HepG2 (cell line): ENCODE data around the gene FZD4. TPM values are rescaled to one million over a fixed set of nuclear protein-coding genes. Genes with fewer than 3 reads are reported as not detected.

Source experiments
- ATAC-seq: fragments of 200-7000 bp; cut with Tn5 transposase; 3 replicates; pipeline ENCODE4 v1.9.1; 2020; ENCODE audit warnings: mild to moderate bottlenecking, moderate library complexity
- BruUV-seq: library from RNA; stranded (reverse); fragments of 400-500 nt; replicated peaks from 2 replicates; lab custom pipeline; 2021; lab: Mats Ljungman, UMichigan
- CTCF ChIA-PET: fragments of 300-600 bp; formaldehyde crosslinking; extraction: SDS; loops from one replicate; lab custom pipeline; 2021; ENCODE audit warnings: low total read pairs, inconsistent platforms, low intra/inter-chr PET ratio; lab: Yijun Ruan, JAX
- POLR2A ChIA-PET: fragments of 350-600 bp; sonication (Branson Sonifier 250); formaldehyde crosslinking; loops from one replicate; lab custom pipeline; 2020; ENCODE audit warnings: antibody characterized with exemption, inconsistent platforms; lab: Yijun Ruan, JAX
- DNase-seq: peaks from one replicate; pipeline ENCODE4 v3.0.0-alpha.2; 2015; ENCODE audit warnings: low spot score
- FAIRE-seq: peaks from 3 replicates; lab custom pipeline; 2011; peaks lifted over from hg19 to GRCh38; lab: Jason Lieb, UNC
- H2AFZ ChIP-seq: one replicate; pipeline ENCODE4 v1.6.1; 2011; ENCODE audit warnings: low read length, inconsistent platforms
- H3K27ac ChIP-seq: fragments of 300-600 bp; 3 replicates; pipeline ENCODE4 v1.8.0; 2011; ENCODE audit warnings: mixed run types, mild to moderate bottlenecking, mixed read lengths, low read length, inconsistent platforms; ENCODE audit not compliant: insufficient read depth; ENCODE audit errors: extremely low read length
- H3K27me3 ChIP-seq, 2 experiments: fragments of 200-600 bp in 1 of 2; 2 replicates in 1 of 2; 3 replicates in 1 of 2; pipeline versions ENCODE4 v1.6.0 to v1.8.0; 2011; ENCODE audit warnings: low read length in 2 of 2, mild to moderate bottlenecking in 2 of 2, moderate library complexity in 2 of 2, inconsistent platforms in 1 of 2; ENCODE audit not compliant: insufficient read depth in 2 of 2, control insufficient read depth in 1 of 2
- H3K36me3 ChIP-seq, 2 experiments: fragments of 200-600 bp in 1 of 2; replicated peaks in 1 of 2; 2 replicates in 1 of 2; 3 replicates in 1 of 2; pipeline versions ENCODE4 v1.5.1 to v1.8.0; 2011; ENCODE audit warnings: low read length in 2 of 2, inconsistent platforms in 1 of 2; ENCODE audit not compliant: insufficient read depth in 2 of 2, control insufficient read depth in 1 of 2
- H3K4me1 ChIP-seq: 2 replicates; pipeline ENCODE4 v1.5.1; 2012; ENCODE audit warnings: low read length, inconsistent platforms; ENCODE audit not compliant: insufficient read depth
- H3K4me2 ChIP-seq: 2 replicates; pipeline ENCODE4 v1.6.0; 2011; ENCODE audit warnings: low read depth, low read length, inconsistent platforms
- H3K4me3 ChIP-seq, 3 experiments: fragments of 200-600 bp in 1 of 3; sonication (generic), shearing (Covaris generic) in 1 of 3; replicated peaks in 1 of 3; 2 replicates each; pipeline ENCODE4 v1.5.1; 2011 to 2016; ENCODE audit warnings: low read length in 3 of 3, inconsistent platforms in 2 of 3, low read depth in 2 of 3, mild to moderate bottlenecking in 2 of 3, control low read depth in 1 of 3, mixed read lengths in 1 of 3; ENCODE audit not compliant: insufficient read depth in 1 of 3
- H3K79me2 ChIP-seq: one replicate; pipeline ENCODE4 v1.6.1; 2011; ENCODE audit warnings: low read length, inconsistent platforms; ENCODE audit not compliant: insufficient read depth
- H3K9ac ChIP-seq: 2 replicates; pipeline ENCODE4 v1.6.0; 2011; ENCODE audit warnings: mild to moderate bottlenecking, low read depth, low read length, inconsistent platforms; ENCODE audit not compliant: insufficient read depth
- H3K9me3 ChIP-seq: 2 replicates; pipeline ENCODE4 v1.5.1; 2012; ENCODE audit warnings: mild to moderate bottlenecking, low read length
- H4K20me1 ChIP-seq: 2 replicates; pipeline ENCODE4 v1.6.0; 2011; ENCODE audit warnings: inconsistent platforms, mild to moderate bottlenecking, low read length, moderate library complexity; ENCODE audit not compliant: insufficient read depth
- ESRRA ChIP-seq: sonication (generic); formaldehyde crosslinking; IDR thresholded peaks from 2 replicates; pipeline ENCODE4 v1.5.1; 2020; ENCODE audit warnings: mild to moderate bottlenecking, low read depth, missing genetic modification reagents
- YEATS2 ChIP-seq: sonication (generic); formaldehyde crosslinking; IDR thresholded peaks from 2 replicates; pipeline ENCODE4 v1.4.0; 2020; ENCODE audit warnings: missing genetic modification reagents, borderline replicate concordance
- ZNF367 ChIP-seq: sonication (generic); formaldehyde crosslinking; IDR thresholded peaks from 2 replicates; pipeline ENCODE4 v1.4.0; 2020; ENCODE audit warnings: missing genetic modification reagents, borderline replicate concordance
- ZNF383 ChIP-seq: sonication (generic); formaldehyde crosslinking; IDR thresholded peaks from 2 replicates; pipeline ENCODE4 v1.4.0; 2020; ENCODE audit warnings: missing genetic modification reagents, mild to moderate bottlenecking, borderline replicate concordance
- ZNF557 ChIP-seq: sonication (generic); formaldehyde crosslinking; IDR thresholded peaks from 2 replicates; pipeline ENCODE4 v1.4.0; 2020; ENCODE audit warnings: missing genetic modification reagents
- ZNF720 ChIP-seq: sonication (generic); formaldehyde crosslinking; IDR thresholded peaks from 2 replicates; pipeline ENCODE4 v1.4.0; 2020; ENCODE audit warnings: missing genetic modification reagents
- WGBS: methylation state at CpG from one replicate; pipeline ENCODE4 v1.1.6; 2017; ENCODE audit warnings: low lambda C conversion rate; 5-methylcytosine and 5-hydroxymethylcytosine counted together
- in situ Hi-C: cut with HindIII; loops from 2 replicates; pipeline ENCODE4 v1.10.0; 2017; ENCODE audit warnings: low pct_unique_long_range_greater_than_20kb; ENCODE audit not compliant: extremely low pct_ligation_motif_present
- intact Hi-C: fragments of 100-400 bp; cut with micrococcal nuclease; formaldehyde crosslinking; loops from one replicate; pipeline ENCODE4 v1.10.0; 2022; ENCODE audit not compliant: unreplicated experiment
- polyA plus RNA-seq, 8 experiments: library from polyadenylated mRNA; depleted of rRNA in 3 of 8; stranded (reverse) in 7 of 8; unstranded in 1 of 8; fragments of >200 nt; fragmentation: Illumina TruSeq in 4 of 8; extraction: Trizol in 4 of 8; gene quantifications; 2 replicates each; pipeline versions ENCODE4 v1.2.1 to v1.2.3, GENCODE V29; 2011 to 2016; ENCODE audit warnings: low read depth in 4 of 8, missing spikeins in 1 of 8, mixed read lengths in 1 of 8; ENCODE audit not compliant: insufficient read depth in 1 of 8
- total RNA-seq, 5 experiments: library from RNA; depleted of rRNA; stranded (reverse); fragments of >200 nt; fragmentation: Illumina TruSeq; extraction: Trizol; gene quantifications; 2 replicates each; pipeline ENCODE4 v1.2.3, GENCODE V29; 2016; ENCODE audit warnings: low read depth in 1 of 5
- TF ChIP-seq, protein P1 (sequence below): sonication (generic); formaldehyde crosslinking; IDR thresholded peaks from 2 replicates; pipeline ENCODE4 v1.4.0; 2020; ENCODE audit warnings: missing genetic modification reagents, borderline replicate concordance
- TF ChIP-seq, protein P2 (sequence below): IDR thresholded peaks from 2 replicates; pipeline ENCODE4 v1.6.1; 2018; ENCODE audit warnings: missing genetic modification reagents, mild to moderate bottlenecking, missing compliant biosample characterization

Gene FZD4
- total and polyA plus RNA-seq, 2 of the 13 experiments (the other 11 are each of a cell fraction or from before 2014, with no cell fraction given), result 46.5 to 70.4 TPM

DNA sequence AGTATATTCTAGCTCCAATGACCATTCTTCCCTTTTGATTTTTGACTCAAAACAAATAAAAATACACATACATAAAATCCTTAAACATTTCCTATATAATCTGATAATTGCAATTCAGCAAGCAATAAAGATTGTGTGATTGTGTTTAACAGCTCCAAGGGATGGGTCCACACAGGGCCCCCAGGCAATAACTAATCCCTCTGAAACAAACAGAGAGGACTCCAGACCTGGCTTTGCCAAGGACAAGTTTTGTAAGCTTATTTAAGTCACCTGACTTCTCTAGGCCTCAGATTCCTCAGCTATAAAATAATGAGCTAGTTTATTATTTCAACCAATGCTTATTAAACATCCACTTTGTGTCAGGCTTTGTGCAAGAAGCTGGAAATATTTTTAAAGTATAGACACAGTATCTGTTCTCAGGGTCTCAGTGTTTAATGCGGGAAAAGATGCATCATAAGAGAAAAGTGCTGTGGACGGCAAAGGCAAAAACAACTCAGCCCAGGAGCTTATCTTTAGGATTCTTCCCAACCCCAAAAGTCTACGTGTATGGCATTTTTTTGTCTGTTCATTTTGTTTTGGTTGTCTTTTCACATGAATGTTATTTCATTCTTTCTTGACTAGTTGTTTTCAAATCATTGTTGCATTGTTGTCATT is 20.1 kb downstream of the FZD4 start:
- H3K4me1 ChIP-seq, result peaks cover 19% of the 10 kb centered on the region

More for the DNA sequence above, 20.1 kb downstream of the FZD4 start:
- no peak overlapping the region for H3K4me2 ChIP-seq
- H3K79me2 ChIP-seq, result no peaks in the 10 kb centered on the region
- no peaks in the 10 kb centered on the region; a peak in 1 of 5 replicates for H3K27me3 ChIP-seq
- POLR2A ChIA-PET, result interaction anchor here (0.7 kb wide), 1 partner anchor 22 kb away, joined by 3 read pairs; no protein-coding TSS in a partner anchor
- TF ChIP-seq, protein P1, sequence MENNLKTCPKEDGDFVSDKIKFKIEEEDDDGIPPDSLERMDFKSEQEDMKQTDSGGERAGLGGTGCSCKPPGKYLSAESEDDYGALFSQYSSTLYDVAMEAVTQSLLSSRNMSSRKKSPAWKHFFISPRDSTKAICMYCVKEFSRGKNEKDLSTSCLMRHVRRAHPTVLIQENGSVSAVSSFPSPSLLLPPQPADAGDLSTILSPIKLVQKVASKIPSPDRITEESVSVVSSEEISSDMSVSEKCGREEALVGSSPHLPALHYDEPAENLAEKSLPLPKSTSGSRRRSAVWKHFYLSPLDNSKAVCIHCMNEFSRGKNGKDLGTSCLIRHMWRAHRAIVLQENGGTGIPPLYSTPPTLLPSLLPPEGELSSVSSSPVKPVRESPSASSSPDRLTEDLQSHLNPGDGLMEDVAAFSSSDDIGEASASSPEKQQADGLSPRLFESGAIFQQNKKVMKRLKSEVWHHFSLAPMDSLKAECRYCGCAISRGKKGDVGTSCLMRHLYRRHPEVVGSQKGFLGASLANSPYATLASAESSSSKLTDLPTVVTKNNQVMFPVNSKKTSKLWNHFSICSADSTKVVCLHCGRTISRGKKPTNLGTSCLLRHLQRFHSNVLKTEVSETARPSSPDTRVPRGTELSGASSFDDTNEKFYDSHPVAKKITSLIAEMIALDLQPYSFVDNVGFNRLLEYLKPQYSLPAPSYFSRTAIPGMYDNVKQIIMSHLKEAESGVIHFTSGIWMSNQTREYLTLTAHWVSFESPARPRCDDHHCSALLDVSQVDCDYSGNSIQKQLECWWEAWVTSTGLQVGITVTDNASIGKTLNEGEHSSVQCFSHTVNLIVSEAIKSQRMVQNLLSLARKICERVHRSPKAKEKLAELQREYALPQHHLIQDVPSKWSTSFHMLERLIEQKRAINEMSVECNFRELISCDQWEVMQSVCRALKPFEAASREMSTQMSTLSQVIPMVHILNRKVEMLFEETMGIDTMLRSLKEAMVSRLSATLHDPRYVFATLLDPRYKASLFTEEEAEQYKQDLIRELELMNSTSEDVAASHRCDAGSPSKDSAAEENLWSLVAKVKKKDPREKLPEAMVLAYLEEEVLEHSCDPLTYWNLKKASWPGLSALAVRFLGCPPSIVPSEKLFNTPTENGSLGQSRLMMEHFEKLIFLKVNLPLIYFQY (CRISPR knock-in tag), result no peak
- TF ChIP-seq ZNF557 (CRISPR knock-in tag) (no peak), ESRRA (CRISPR knock-in tag) (no peak), ZNF720 (CRISPR knock-in tag) (no peak), YEATS2 (no peak), ZNF367 (CRISPR knock-in tag) (no peak), ZNF383 (no peak)
- TF ChIP-seq, protein P2, sequence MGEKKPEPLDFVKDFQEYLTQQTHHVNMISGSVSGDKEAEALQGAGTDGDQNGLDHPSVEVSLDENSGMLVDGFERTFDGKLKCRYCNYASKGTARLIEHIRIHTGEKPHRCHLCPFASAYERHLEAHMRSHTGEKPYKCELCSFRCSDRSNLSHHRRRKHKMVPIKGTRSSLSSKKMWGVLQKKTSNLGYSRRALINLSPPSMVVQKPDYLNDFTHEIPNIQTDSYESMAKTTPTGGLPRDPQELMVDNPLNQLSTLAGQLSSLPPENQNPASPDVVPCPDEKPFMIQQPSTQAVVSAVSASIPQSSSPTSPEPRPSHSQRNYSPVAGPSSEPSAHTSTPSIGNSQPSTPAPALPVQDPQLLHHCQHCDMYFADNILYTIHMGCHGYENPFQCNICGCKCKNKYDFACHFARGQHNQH (CRISPR knock-in tag), result no peak
- TF ChIP-seq, all 625 proteins: peak for 0
- no peak overlapping the region for H3K27ac ChIP-seq
- in situ Hi-C loops (loop anchor here (5.0 to 10.0 kb wide), 2 partner anchors 362 to 490 kb away; no protein-coding TSS in a partner anchor), intact Hi-C loops (no loop called here)
- H2AFZ ChIP-seq, result no peak overlapping the region
- ATAC-seq, result no peak
- H3K4me3 ChIP-seq, result no peak overlapping the region
- BruUV-seq, result no TSS peak
- no peak for DNase-seq
- no peak overlapping the region for H3K9ac ChIP-seq
- FAIRE-seq, result no peak
- no peaks in the 10 kb centered on the region for H4K20me1 ChIP-seq
- H3K9me3 ChIP-seq, result no peaks in the 10 kb centered on the region
- whole genome bisulfite sequencing, result 78% methylated on average over 3 of the region's 3 CpGs
- H3K36me3 ChIP-seq, result no peaks in the 10 kb centered on the region
- CTCF ChIA-PET, result no interaction called here
